HCT116 (cell line): ENCODE measurements around the gene SMR3A.

Experiments used
- ZFX ChIP-seq: fragments of 450-650 bp; IDR thresholded peaks from 2 replicates; pipeline ENCODE4 v1.6.1; 2017
- TF ChIP-seq, protein P1 (sequence below), 3 experiments: fragments of 200-600 bp in 1 of 3; sonication (generic) in 1 of 3; IDR thresholded peaks in 2 of 3; conservative IDR thresholded peaks in 1 of 3; 2 replicates each; pipeline ENCODE4 v1.5.1; 2012 to 2017; ENCODE audit warnings: low read depth in 2 of 3, low read length in 2 of 3, antibody characterized with exemption in 1 of 3, borderline replicate concordance in 1 of 3, control low read depth in 1 of 3, mild to moderate bottlenecking in 1 of 3, mixed read lengths in 1 of 3, mixed run types in 1 of 3, moderate library complexity in 1 of 3; ENCODE audit not compliant: insufficient read depth in 1 of 3

DNA sequence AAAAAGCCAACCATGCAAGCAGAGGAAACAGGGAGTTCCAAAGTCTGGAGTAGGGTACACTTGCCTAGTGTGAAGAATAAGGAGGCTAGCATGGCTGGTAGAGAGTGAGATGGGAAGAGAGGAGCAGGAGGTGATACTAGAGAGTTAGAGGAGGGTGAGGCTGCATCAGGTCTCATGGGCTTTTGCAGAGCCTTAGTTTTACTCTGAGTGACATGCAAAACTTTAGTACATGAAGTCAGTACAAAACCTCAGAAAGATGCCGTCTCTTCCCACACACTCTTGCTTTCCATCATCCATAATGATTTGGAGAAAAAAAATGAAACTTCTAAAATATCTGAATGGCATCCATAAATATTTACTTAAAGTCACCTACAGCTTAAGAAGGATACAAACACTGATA is 42.2 kb downstream of the SMR3A start:
- TF ChIP-seq ZFX, result no peak
- TF ChIP-seq, protein P1, sequence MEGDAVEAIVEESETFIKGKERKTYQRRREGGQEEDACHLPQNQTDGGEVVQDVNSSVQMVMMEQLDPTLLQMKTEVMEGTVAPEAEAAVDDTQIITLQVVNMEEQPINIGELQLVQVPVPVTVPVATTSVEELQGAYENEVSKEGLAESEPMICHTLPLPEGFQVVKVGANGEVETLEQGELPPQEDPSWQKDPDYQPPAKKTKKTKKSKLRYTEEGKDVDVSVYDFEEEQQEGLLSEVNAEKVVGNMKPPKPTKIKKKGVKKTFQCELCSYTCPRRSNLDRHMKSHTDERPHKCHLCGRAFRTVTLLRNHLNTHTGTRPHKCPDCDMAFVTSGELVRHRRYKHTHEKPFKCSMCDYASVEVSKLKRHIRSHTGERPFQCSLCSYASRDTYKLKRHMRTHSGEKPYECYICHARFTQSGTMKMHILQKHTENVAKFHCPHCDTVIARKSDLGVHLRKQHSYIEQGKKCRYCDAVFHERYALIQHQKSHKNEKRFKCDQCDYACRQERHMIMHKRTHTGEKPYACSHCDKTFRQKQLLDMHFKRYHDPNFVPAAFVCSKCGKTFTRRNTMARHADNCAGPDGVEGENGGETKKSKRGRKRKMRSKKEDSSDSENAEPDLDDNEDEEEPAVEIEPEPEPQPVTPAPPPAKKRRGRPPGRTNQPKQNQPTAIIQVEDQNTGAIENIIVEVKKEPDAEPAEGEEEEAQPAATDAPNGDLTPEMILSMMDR (IDR thresholded peaks at IDR 0.05 in 2 of 3, conservative IDR thresholded peaks at IDR 0.05 in 1 of 3; ENCODE audit: borderline replicate concordance in 1 of 3, insufficient read depth in 1 of 3, low read depth in 2 of 3, low read length in 2 of 3), result no peak
